Mesenchymal stem cell (in vitro differentiated cells and primary cell): ENCODE results near the gene RNF167.
A peak's percentile ranks its signal among the peaks of the same experiment; 100 is the strongest.

Experiments
- DNase-seq: peaks from one replicate; pipeline ENCODE4 v3.0.0-alpha.2; 2013
- H2AFZ ChIP-seq: one replicate; pipeline ENCODE4 v1.6.1; 2013; ENCODE audit warnings: low read depth, mild to moderate bottlenecking, control low read depth, inconsistent platforms, low read length, moderate library complexity
- H2AK5ac ChIP-seq: 2 replicates; pipeline ENCODE4 v1.6.1; 2013; ENCODE audit warnings: low read length, moderate library complexity, mild to moderate bottlenecking, inconsistent platforms; ENCODE audit not compliant: severe bottlenecking
- H2BK120ac ChIP-seq: one replicate; pipeline ENCODE4 v1.6.1; 2013; ENCODE audit warnings: low read depth, mild to moderate bottlenecking, inconsistent platforms, low read length, moderate library complexity
- H2BK12ac ChIP-seq, 2 experiments: one replicate each; pipeline ENCODE4 v1.6.1; 2013; ENCODE audit warnings: inconsistent platforms in 2 of 2, low read length in 2 of 2, mild to moderate bottlenecking in 2 of 2, moderate library complexity in 2 of 2, control low read depth in 1 of 2
- H2BK15ac ChIP-seq: one replicate; pipeline ENCODE4 v1.6.1; 2013; ENCODE audit warnings: mild to moderate bottlenecking, low read depth, inconsistent platforms; ENCODE audit not compliant: poor library complexity, severe bottlenecking
- H2BK5ac ChIP-seq: 2 replicates; pipeline ENCODE4 v1.6.1; 2013; ENCODE audit warnings: low read depth, mild to moderate bottlenecking, low read length, control low read depth, inconsistent platforms; ENCODE audit not compliant: poor library complexity, severe bottlenecking
- H3K14ac ChIP-seq, 2 experiments: one replicate each; pipeline ENCODE4 v1.6.1; 2013; ENCODE audit warnings: inconsistent platforms in 2 of 2, low read length in 2 of 2, control low read depth in 1 of 2, mild to moderate bottlenecking in 1 of 2, moderate library complexity in 1 of 2
- H3K18ac ChIP-seq, 2 experiments: one replicate each; pipeline ENCODE4 v1.6.1; 2013; ENCODE audit warnings: inconsistent platforms in 2 of 2, low read length in 2 of 2, control low read depth in 1 of 2, low read depth in 1 of 2, mild to moderate bottlenecking in 1 of 2
- H3K23ac ChIP-seq, 2 experiments: one replicate each; pipeline ENCODE4 v1.6.1; 2013; ENCODE audit warnings: inconsistent platforms in 2 of 2, low read length in 2 of 2, mild to moderate bottlenecking in 2 of 2, moderate library complexity in 2 of 2, control low read depth in 1 of 2
- H3K27ac ChIP-seq: 2 replicates; pipeline ENCODE4 v1.5.1; 2013; ENCODE audit warnings: mild to moderate bottlenecking, moderate library complexity, low read length, control low read depth, inconsistent platforms; ENCODE audit not compliant: poor library complexity, severe bottlenecking
- H3K27me3 ChIP-seq, 2 experiments: 2 replicates each; pipeline versions ENCODE4 v1.6.1 to v1.7.0; 2013; ENCODE audit warnings: low read length in 2 of 2, mild to moderate bottlenecking in 2 of 2, moderate library complexity in 2 of 2, control low read depth in 1 of 2, inconsistent platforms in 1 of 2; ENCODE audit not compliant: control insufficient read depth in 1 of 2, insufficient read depth in 1 of 2
- H3K36me3 ChIP-seq, 2 experiments: 2 replicates each; pipeline versions ENCODE4 v1.6.1 to v1.7.0; 2013; ENCODE audit warnings: low read length in 2 of 2, control low read depth in 1 of 2, inconsistent platforms in 1 of 2, low read depth in 1 of 2, mild to moderate bottlenecking in 1 of 2; ENCODE audit not compliant: insufficient read depth in 2 of 2, control insufficient read depth in 1 of 2
- H3K4ac ChIP-seq, 2 experiments: one replicate each; pipeline ENCODE4 v1.6.1; 2013; ENCODE audit warnings: inconsistent platforms in 2 of 2, low read length in 2 of 2, mild to moderate bottlenecking in 2 of 2, moderate library complexity in 2 of 2, control low read depth in 1 of 2, low read depth in 1 of 2
- H3K4me1 ChIP-seq: 2 replicates; pipeline ENCODE4 v1.6.1; 2013; ENCODE audit warnings: low read depth, low read length, control low read depth; ENCODE audit not compliant: control insufficient read depth, insufficient read depth
- H3K4me2 ChIP-seq: 2 replicates; pipeline ENCODE4 v1.6.1; 2013; ENCODE audit warnings: low read length, mild to moderate bottlenecking, inconsistent platforms; ENCODE audit not compliant: poor library complexity, severe bottlenecking
- H3K4me3 ChIP-seq, 2 experiments: 2 replicates each; pipeline versions ENCODE4 v1.5.1 to v1.7.0; 2013; ENCODE audit warnings: low read length in 2 of 2, mild to moderate bottlenecking in 2 of 2, control low read depth in 1 of 2, low read depth in 1 of 2; ENCODE audit not compliant: insufficient read depth in 1 of 2
- H3K79me1 ChIP-seq: replicated peaks from 2 replicates; pipeline ENCODE4 v1.6.1; 2013; ENCODE audit warnings: mild to moderate bottlenecking, control low read depth, low read length, inconsistent platforms; ENCODE audit not compliant: poor library complexity, severe bottlenecking
- H3K9ac ChIP-seq: 2 replicates; pipeline ENCODE4 v1.7.0; 2013; ENCODE audit warnings: mild to moderate bottlenecking, low read length, moderate library complexity
- H3K9me3 ChIP-seq: 2 replicates; pipeline ENCODE4 v1.7.0; 2013; ENCODE audit warnings: mild to moderate bottlenecking, low read length; ENCODE audit not compliant: control insufficient read depth
- H4K8ac ChIP-seq: one replicate; pipeline ENCODE4 v1.6.1; 2013; ENCODE audit warnings: inconsistent platforms, mild to moderate bottlenecking, low read length, moderate library complexity
- H4K91ac ChIP-seq: one replicate; pipeline ENCODE4 v1.6.1; 2013; ENCODE audit warnings: mild to moderate bottlenecking, low read length, inconsistent platforms
- WGBS: methylation state at CpG from one replicate; pipeline ENCODE4 v1.1.7; 2013; ENCODE audit warnings: mixed read lengths; 5-methylcytosine and 5-hydroxymethylcytosine counted together

Gene RNF167

GRCh38 chr17:4974115-4974670 is 34.1 kb downstream of the RNF167 start:
- Histone ChIP-seq H3K27ac (no peak overlapping the region), H3K4me3 (no peak overlapping the region), H4K91ac (no peak overlapping the region), H3K4ac (no peak overlapping the region), H3K4me1 (peaks cover 15% of the 10 kb centered on the region), H3K23ac (no peak overlapping the region), H3K9me3 (no peaks in the 10 kb centered on the region), H3K36me3 (peaks cover 58 to 91% of the 10 kb centered on the region in 2 experiments), H4K8ac (no peak overlapping the region), H2AFZ (no peak overlapping the region), H2AK5ac (no peak overlapping the region), H2BK5ac (no peak overlapping the region), H3K14ac (no peak overlapping the region), H3K79me1 (peaks cover 22% of the 10 kb centered on the region), H2BK15ac (no peak overlapping the region), H2BK12ac (no peak overlapping the region), H3K9ac (no peak overlapping the region), H2BK120ac (no peak overlapping the region), H3K18ac (no peak overlapping the region), H3K4me2 (no peak overlapping the region), H3K27me3 (no peaks in the 10 kb centered on the region)
- DNase-seq, result no peak
- WGBS, result 97% methylated on average over 6 of the region's 9 CpGs

DNA sequence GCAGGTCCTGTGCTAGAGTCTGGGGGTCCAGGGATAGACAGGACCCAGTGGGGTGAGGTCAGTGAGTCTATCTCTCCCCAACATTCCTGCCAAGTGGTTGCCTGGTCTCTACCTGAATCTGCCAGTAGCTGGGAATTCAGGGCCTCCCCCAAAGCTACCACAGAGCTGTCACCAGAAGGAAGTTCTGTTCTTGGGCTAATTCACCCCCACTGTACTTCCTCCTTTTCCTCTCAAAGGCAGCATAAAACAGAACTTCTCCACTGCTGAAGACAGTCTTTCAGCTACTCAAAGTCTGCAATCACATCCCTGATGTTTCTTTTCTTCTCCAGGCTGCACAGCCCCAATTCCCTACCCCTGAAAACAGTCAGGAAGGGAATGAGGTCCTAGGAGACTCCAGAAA is 38.7 kb downstream of the RNF167 start:
- Histone ChIP-seq H2AK5ac (no peak overlapping the region), H2AFZ (no peak overlapping the region), H4K8ac (no peak overlapping the region), H3K23ac (no peak overlapping the region), H3K27me3 (no peaks in the 10 kb centered on the region), H3K27ac (no peak overlapping the region), H3K36me3 (peaks cover 58 to 87% of the 10 kb centered on the region in 2 experiments), H3K18ac (no peak overlapping the region), H4K91ac (no peak overlapping the region), H2BK12ac (no peak overlapping the region), H3K4me1 (no peaks in the 10 kb centered on the region), H2BK5ac (no peak overlapping the region), H3K14ac (no peak overlapping the region), H3K4me3 (no peak overlapping the region), H3K4ac (no peak overlapping the region), H3K79me1 (peaks cover 9% of the 10 kb centered on the region), H3K9ac (no peak overlapping the region), H2BK15ac (no peak overlapping the region), H2BK120ac (no peak overlapping the region), H3K9me3 (no peaks in the 10 kb centered on the region), H3K4me2 (no peak overlapping the region)
- DNase-seq, result no peak

DNA sequence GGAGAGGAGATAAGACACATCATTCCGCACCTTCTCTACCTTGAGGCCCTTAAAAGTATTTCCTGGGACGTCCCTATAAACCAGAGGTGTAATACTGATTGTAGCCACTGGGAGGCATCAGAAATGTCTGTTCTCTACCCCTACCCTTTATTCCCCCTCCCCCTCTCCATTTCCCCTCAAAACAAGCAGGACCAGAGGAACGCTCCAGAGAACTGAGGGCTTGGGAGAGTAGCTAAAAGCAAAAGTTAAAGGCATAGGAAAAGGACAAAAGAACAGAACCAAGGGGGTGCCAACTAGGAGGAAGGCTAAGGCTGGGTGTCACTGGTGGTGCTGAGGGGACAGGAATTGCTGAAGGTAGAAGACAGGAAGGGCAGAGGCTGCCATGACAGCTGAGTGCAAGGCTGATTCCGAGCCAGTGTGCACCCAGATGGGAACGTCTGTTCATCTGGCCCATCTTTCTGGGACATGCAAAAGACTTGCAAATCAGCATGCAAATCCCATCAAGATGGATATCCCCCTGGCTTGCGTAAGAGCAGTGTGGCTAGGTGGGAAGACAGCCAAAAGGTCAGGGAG is 40.7 kb downstream of the RNF167 start:
- Histone ChIP-seq H3K36me3 (peaks cover 51 to 74% of the 10 kb centered on the region in 2 experiments), H3K9me3 (no peaks in the 10 kb centered on the region), H2AK5ac (no peak overlapping the region), H4K8ac (no peak overlapping the region), H2BK5ac (no peak overlapping the region), H3K4me3 (no peak overlapping the region), H2BK15ac (no peak overlapping the region), H3K79me1 (peaks cover 6% of the 10 kb centered on the region), H3K14ac (no peak overlapping the region), H3K23ac (no peak overlapping the region), H4K91ac (no peak overlapping the region), H3K9ac (no peak overlapping the region), H3K18ac (peak overlapping the region in 1 of 2 experiments; percentile 1), H3K4ac (no peak overlapping the region), H3K4me1 (no peaks in the 10 kb centered on the region), H2BK12ac (no peak overlapping the region), H3K27ac (no peak overlapping the region), H2AFZ (no peak overlapping the region), H3K4me2 (no peak overlapping the region), H2BK120ac (no peak overlapping the region), H3K27me3 (no peaks in the 10 kb centered on the region)
- DNase-seq, result peak; percentile 64
- 47% methylated on average over 5 of the region's 6 CpGs for WGBS

DNA sequence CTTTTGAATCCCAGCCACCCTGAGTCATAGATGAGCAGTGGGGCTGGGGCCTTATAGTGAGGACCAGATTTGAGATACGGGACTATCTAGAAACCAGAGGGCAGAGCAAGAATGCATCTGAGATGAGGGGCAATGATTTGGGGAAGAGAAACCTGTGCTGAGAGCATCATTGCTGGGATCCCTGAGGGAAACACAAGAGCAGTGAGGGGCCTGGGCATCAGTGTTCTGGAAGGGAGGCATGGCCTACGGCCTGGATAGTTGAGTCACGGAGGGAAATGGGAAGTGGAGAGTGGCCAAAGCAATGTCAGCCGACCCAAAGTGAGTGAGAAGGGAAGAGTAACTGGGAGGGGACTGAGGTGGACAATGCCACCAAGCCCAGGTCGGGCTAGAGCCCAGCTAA is 42.2 kb downstream of the RNF167 start:
- no peak overlapping the region for H3K4me2 ChIP-seq
- H2AFZ ChIP-seq, result no peak overlapping the region
- H3K9me3 ChIP-seq, result no peaks in the 10 kb centered on the region

More for the DNA sequence above, 42.2 kb downstream of the RNF167 start:
- H3K14ac ChIP-seq, result no peak overlapping the region
- no peak overlapping the region for H2BK12ac ChIP-seq
- no peak overlapping the region for H4K8ac ChIP-seq
- no peak overlapping the region for H3K23ac ChIP-seq
- no peak overlapping the region for H2BK120ac ChIP-seq
- no peak overlapping the region for H3K4me3 ChIP-seq
- no peaks in the 10 kb centered on the region for H3K27me3 ChIP-seq
- H3K4ac ChIP-seq, result no peak overlapping the region
- no peak overlapping the region for H3K18ac ChIP-seq
- no peak overlapping the region for H3K27ac ChIP-seq
- WGBS, result 90% methylated on average over 5 of the region's 5 CpGs
- DNase-seq, result no peak
- H2BK5ac ChIP-seq, result no peak overlapping the region
- peaks cover 9% of the 10 kb centered on the region for H3K79me1 ChIP-seq
- no peak overlapping the region for H4K91ac ChIP-seq
- H3K9ac ChIP-seq, result peak overlapping the region; percentile 21
- peaks cover 46 to 60% of the 10 kb centered on the region in 2 experiments for H3K36me3 ChIP-seq
- H2BK15ac ChIP-seq, result no peak overlapping the region
- H3K4me1 ChIP-seq, result peaks cover 9% of the 10 kb centered on the region
- H2AK5ac ChIP-seq, result no peak overlapping the region
